Measurements from ENCODE around the gene NHSL2.

Gene NHSL2

GRCh38 chrX:72018277-72019112 is 107.8 kb downstream of the NHSL2 start:
- DNase-seq (ENCODE audit: low spot score), result peak; percentile 93

DNA sequence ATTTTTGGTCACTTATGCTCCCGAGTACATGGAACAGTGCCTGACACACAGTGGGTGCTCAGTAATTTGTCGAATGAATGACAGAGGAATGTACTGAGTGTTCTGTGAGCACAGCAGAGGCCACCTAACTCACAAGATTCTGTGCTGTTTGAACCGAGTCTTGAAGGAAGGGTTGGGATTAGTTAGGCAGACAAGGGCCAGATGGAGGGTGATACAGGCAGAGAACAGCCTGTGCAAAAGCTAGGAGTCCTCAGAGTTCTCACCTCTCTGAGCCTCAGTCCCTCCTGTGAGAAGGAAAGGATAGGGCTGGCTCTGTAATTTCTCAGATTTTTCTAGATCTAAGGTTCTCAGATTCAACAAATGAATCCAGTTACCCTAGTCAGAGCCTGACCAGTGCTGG is 108.8 kb downstream of the NHSL2 start:
- no peak for DNase-seq (ENCODE audit: low spot score)

GRCh38 chrX:72020204-72020603 is 109.6 kb downstream of the NHSL2 start:
- no peak for DNase-seq (ENCODE audit: low spot score)

- no peak for DNase-seq (ENCODE audit: low spot score)
Measured at GRCh38 chrX:72020788-72021187, 110.1 kb downstream of the NHSL2 start.

DNA sequence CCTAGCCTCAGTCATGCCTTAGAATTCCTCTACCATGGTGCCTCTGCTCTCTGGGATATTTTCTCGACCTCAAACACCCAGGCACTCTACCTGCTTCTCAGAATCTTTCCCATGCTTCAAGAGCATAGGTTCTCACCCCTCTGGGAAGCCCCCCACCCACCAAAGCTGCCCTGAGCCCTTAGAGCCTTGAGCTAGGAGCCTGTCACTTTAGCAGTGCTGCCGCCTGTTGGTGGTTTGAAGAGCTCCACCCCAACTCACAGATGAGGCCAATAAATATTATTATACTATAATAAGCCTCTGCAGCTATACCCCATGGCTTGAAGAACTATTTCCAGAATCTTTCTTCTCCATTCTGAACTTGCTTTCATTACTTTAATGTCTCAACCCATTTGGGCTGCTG is 111.3 kb downstream of the NHSL2 start:
- no peak for DNase-seq (ENCODE audit: low spot score)

DNA sequence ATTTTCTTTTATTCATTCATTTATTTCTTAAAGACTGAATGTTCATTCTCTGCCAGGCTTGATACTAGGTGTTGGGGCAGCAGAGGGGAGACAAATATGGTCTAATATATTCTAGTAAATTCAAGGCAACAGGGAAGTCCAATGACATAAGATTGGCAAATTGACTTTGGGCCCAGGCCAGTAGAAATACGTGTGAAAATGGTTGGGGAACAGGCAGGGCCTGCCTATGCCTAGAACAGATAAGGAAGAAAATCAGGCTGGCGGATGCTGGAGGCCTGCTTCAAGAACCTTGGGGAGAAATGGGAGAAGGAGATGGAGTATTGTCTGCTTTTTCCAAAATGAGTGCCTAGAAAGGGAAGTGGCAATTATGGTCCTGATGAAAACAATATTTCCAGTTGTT is 112.4 kb downstream of the NHSL2 start:
- no peak for DNase-seq (ENCODE audit: low spot score)

- DNase-seq (ENCODE audit: low spot score), result no peak
Measured at GRCh38 chrX:72025236-72025770, 114.7 kb downstream of the NHSL2 start.

- no peak for DNase-seq (ENCODE audit: low spot score)
Measured at GRCh38 chrX:72026341-72027023, 115.8 kb downstream of the NHSL2 start.

GRCh38 chrX:72027024-72027913 is 116.6 kb downstream of the NHSL2 start:
- no peak for DNase-seq (ENCODE audit: low spot score)

- DNase-seq (ENCODE audit: low spot score), result no peak
Measured at GRCh38 chrX:72027914-72028307, 117.3 kb downstream of the NHSL2 start.

DNA sequence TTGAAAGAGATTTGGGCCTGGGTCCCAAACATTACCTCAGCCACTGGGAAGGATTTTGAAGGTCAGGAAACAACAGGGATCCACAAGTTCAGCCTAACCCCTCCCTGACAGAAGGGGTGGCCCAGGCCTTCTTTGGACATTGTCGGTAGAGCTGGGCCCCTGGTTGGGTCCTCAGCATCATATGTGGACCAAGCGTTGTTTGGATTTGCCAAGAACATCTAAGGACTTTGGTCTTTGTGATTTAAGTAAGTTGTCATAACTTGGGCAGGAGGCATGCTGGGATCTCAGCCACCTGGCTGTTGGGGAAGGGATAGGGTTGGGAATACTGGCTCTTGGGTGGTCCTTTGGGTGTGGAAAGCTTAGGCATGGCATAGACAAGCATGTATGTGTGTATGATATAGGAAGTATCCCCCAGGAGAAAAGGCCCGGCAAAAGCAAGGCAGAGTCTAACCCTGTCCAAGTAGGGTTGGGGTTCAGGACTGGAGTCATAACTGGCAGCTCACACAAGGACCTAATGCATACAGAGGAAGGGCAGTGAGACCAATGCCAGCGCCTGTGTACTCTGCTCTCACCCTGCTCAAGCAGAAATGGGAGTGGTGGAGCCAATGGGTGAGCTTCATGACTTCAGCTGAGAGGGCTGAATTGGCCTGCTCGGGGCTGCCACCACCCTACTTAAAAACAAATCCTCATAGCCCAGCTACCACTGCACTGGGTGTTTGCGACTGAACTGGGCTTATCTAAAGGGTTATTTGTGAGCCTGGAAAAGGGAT is 118.2 kb downstream of the NHSL2 start:
- DNase-seq (ENCODE audit: low spot score), result no peak

DNA sequence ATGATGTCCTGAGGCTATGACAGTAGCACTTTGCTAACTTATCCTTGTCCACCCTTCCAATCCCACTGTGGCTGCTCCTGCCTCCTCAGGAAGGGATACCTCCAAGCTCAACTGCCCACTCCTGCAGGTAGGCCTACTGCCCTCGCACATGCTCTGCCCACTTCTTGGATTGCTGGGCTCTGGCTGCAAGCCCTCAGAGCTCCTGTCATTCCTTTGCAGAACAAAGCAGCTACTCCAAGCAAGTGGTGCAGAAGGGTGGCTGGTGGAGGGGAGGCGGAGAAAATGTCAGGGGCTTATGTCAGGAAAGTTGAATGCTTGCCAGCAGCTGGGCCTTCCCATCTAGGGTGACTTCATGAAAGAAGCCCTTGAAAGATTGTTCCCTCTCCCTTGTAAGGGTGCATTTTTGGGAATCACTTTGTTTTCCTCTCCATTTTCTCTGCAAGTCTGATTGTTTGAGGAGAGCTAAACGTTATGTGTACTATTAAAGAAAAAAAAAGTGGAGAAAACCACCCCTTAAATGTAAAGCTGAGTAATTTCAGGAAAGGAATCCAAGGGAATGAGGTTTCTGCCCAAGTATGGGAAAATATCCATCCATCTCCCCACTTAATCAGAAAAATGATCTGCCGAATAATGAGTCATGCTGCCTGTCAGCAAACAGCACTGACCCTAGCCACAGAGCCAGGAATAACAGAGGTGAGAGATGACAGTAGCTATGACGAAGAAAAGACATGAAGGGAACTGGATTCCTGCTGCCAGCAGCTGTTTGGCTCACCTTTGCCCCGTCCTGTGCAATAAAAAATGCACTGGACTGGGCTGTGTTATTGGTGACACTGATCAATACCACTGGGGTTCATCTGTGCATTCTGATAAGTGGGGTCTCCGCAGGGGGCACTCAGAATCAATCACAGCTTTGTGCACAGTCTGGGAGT is 119.1 kb downstream of the NHSL2 start:
- peak; percentile 43 for DNase-seq (ENCODE audit: low spot score)

DNA sequence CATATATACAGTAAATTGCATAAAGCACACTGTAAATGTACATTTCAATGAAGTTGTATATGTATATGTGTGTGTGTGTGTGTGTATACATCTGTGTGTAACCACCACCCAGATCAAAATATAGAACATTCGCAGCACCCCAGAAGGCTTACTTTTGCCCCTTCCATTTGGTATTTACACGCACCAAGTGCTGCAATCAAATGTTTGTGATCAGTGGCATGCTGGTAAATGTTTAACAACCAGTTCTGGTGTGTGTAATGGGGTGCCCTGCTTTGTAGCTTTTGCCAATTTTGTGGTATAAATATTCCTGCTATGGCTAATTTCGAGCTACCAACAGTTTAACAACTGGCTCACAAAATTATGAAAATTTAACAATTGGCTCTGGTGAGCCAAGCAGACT is 119.8 kb downstream of the NHSL2 start:
- no peak for DNase-seq (ENCODE audit: low spot score)

DNA sequence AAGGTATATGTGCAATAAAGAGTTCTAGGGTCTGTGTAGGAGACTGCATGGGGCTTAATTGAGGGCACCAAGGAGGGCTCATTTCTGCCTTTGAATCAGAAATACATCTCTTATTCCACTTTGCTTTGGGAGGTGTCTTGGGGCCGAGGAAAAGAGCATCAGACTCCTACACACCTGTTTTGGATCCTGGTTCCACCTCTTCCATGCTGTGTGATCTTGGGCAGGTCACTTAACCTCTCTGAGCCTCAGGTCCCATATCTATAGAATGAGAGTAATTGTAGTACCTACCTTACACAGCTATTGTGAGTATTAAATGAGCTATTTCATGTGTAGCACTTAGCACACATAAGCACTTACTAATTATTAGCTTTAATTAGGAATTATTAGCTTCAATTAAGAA is 120.5 kb downstream of the NHSL2 start:
- DNase-seq (ENCODE audit: low spot score), result no peak

GRCh38 chrX:72031634-72032033 is 121.0 kb downstream of the NHSL2 start:
- DNase-seq (ENCODE audit: low spot score), result no peak

DNA sequence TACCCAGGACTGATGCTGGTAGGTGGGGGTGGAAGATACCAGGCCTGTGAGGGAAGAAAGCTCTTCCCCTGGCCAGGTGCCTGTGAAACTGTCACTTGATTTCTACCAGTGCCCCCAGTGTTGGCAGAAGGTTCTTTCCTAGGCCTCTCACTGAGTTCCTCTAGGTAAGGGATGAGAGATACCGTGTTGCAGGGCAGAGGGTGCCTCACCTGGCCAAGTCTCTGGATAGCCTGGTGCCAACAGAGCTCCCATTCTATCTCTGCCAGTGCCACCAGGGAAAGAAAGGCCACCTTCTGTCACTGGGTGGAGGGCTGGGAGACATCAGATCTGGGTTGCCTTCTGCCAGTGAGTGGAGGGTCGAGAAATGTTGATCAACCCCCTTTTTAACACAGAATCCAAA is 127.0 kb downstream of the NHSL2 start:
- no peak for DNase-seq (ENCODE audit: low spot score)

GRCh38 chrX:72038016-72038415 is 127.4 kb downstream of the NHSL2 start:
- no peak for DNase-seq (ENCODE audit: low spot score)

- DNase-seq (ENCODE audit: low spot score), result no peak
Measured at GRCh38 chrX:72038868-72039267, 128.2 kb downstream of the NHSL2 start.

DNA sequence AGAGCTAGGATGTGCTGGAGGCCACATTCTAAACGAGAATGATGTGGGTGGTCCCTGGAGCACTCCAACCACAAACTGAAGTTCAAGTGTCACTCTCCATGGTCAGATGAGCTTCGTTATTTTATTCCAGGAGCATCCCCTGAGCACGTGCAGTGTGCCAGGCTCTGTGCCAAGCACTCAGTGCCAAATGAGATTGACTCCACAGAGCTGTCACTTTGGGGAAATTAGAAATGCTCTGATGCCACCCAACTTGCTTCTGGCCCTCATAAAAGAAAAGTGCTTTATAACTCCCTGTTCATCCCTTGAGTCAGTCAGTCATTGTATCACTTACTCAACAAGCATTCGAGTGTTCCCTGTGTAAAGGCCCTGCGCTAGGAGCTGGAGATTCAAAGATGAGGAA is 129.9 kb downstream of the NHSL2 start:
- DNase-seq (ENCODE audit: low spot score), result no peak

- DNase-seq (ENCODE audit: low spot score), result no peak
Measured at GRCh38 chrX:72041176-72041575, 130.5 kb downstream of the NHSL2 start.
